Stimulated activated CD8-positive, alpha-beta memory T cell treated with anti-CD3 and anti-CD28 coated beads, Interleukin-7, amount 100 ng/mL, for 4 hours (primary cell): ENCODE measurements around the gene SPA17.
A peak's percentile ranks its signal among the peaks of the same experiment; 100 is the strongest.

Source experiments
- DNase-seq, 2 donors: peaks; one replicate each; pipeline ENCODE4 v3.0.0-alpha.2; 2020; ENCODE audit warnings: low read depth in 2 of 2

Gene SPA17

GRCh38 chr11:124724979-124725718 is 51.4 kb downstream of the SPA17 start:
- no peak for DNase-seq

DNA sequence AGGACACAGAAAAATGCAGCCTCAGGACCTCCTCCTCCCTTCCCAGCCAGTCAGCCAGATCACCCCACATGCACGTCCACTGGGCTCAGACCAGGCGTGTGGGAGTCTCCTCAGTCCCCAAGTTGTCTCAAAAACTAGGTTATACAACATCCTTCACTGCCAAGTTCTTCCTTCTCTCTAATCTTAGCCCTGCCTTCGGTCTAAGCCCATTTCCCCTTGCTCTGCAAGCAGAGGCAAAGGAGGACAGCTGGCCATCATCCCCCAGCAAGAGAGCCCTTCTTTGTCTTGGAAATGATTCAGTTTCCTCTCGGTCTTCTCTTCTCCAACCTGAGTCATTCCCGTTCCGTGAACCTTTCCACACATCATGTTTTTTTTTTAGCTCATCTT is 52.0 kb downstream of the SPA17 start:
- DNase-seq, result no peak

DNA sequence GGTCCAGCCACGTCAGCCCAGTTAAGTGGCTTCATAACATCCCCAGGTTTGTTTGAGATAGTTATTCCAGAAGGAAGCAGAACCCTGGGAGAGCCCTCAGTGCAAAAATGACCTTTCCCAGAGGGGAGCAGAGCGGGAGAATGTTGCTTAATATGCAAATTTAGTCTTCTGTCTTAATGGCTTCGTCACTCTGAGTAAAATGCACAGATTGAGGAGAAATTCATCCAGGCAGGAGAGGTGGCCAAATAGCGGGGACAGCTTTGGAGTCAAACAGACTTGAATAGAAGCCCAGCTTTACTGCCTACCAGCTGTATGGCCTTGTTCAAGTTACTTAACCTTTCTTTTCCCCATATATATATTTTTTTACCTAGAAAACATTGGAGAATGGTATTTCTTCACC is 53.8 kb downstream of the SPA17 start:
- DNase-seq, result no peak

DNA sequence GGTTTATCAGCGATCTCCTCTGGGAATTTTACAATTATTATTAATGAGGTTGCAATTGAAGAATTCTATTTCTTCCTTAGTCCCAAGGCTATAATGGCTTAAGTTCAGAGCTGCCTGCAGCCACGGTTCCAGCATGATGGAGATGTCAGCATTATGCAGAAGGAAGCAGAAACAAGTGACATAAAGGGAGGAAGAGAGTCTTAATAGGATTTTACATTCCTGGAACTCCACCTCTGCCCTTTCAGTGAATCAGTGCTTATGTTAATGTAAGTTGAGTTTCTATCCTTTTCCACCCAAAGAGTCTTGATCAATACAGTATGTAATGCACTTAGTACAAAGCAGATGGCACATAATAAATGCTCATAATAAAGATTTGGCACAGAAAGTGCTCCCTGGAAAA is 54.4 kb downstream of the SPA17 start:
- DNase-seq, result no peak

- no peak for DNase-seq
Observed at GRCh38 chr11:124729571-124729970, 55.9 kb downstream of the SPA17 start.

GRCh38 chr11:124732230-124732629 is 58.5 kb downstream of the SPA17 start:
- DNase-seq, result no peak

DNA sequence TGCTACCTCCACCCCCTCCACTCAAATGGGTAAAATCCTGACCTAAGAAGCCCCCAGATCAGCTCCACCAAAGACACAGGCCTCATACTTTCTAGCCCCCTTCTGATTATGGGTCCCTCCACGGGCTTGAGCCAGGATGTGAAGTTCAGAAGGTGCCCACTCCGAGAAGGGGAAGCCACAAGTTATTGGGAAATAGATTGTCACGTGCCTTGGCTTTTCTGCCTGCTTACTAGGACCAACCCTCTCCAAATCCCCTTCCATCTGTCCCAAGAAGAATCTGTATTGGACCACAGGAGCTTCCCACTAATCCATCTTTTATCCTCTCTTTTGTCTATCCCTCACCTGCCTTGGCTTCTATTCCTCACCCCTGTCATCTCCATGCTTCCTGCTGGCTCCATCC is 63.0 kb downstream of the SPA17 start:
- no peak for DNase-seq

DNA sequence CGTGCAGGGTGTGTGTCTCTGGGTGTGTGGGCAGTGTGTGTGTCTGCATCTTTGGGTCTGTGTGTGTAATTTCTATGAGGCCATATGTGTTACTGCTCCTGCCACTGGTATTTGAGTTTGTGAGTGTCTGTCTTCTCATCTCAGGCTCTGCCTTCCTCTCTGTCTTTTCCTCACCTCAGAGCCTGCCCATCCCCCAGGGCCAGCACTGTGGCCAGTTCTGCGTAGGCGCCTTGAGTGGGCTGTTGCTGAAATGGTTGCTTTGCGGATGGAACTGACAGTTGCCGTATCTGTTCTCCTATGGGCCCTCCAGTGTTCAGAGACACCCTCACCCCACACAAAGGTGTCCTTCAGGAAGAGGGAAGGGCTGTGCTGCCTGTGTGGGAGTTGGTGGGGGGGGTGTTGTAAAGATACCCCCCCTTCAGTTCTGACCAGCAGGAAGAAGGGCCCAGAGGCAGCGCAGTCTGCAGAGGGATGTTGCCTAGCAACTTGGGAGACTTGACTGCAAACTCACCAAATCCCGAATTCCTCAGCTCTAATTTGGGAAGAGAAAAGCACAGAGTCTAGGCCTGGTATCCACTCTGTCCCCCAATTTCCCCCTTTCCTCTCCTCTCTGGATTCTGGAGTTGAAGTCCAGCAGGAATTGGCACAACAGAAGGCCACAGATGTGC is 64.1 kb downstream of the SPA17 start:
- DNase-seq, result no peak

DNA sequence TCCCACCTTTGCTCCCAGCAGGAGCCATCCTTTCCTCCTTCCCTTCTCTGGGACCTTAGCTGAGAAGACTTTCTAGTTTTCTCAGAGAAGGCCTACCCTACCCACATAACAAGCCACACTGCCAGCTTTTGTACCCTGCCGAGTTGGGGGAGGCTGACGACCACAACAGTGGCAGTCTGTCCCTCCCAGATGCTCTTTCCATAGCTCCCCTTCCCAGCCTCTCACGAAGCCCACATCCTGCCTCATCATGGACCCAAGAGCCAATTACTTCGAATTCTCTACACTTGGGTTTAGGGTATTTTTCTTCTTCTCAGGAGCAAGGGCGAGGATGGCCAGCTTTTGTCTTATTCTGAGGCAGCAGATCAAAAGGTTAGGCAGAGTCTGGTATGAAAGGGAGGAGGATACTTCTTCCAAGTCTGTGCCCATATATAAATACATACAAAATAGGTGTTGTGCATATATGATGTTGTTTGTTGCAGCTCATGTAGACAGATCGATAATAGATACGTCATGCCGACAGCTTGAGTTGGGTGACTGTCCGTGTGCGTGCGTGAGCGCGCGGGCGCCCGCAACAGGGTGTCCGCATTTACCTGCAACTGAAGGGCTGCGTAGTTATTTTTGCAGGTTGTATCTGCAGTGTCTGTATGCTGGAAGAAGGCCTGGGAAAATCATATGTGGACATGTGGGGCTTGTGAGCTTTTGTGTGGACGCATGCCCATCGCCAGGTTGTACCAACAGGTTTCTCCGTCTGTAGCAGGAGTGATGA is 65.2 kb downstream of the SPA17 start:
- DNase-seq, result no peak

GRCh38 chr11:124739479-124740276 is 66.0 kb downstream of the SPA17 start, which contains the start of gene NRGN:
Gene NRGN, plus strand, starts transcription at chr11:124739942. Its CDS starts 143 bp downstream, at chr11:124740085.
- peak; percentile 57 to 75 for DNase-seq

DNA sequence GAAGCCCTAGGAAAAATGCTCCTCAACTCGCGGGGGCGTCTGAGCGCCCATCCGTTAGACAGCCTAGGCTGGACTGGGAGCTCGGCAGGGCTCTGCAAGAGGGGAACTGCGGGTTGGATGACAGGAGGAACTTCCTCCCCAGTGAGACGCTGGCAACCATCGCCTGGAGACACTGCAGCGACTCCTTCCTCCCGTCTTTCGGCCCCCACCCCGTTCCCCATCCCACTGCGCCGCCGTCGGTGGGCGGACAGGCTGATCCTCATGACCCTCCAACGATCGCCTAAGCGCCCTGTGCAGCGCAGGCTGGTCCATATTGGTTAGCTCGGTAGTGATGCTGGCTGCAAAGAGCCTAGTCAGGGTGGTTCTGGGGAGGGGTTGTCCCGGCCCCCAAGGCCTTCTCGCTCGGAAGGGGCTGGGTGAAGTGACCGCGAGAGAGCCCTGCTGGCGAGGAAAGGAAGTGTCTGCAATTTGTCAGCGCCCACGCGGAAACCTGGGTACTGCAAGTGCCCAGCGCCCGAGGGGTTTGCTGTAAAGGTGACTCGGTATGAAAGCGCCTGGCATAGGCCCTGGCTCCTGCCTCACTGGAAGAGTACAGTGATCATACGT is 66.7 kb downstream of the SPA17 start:
- peak; percentile 19 to 52 for DNase-seq

DNA sequence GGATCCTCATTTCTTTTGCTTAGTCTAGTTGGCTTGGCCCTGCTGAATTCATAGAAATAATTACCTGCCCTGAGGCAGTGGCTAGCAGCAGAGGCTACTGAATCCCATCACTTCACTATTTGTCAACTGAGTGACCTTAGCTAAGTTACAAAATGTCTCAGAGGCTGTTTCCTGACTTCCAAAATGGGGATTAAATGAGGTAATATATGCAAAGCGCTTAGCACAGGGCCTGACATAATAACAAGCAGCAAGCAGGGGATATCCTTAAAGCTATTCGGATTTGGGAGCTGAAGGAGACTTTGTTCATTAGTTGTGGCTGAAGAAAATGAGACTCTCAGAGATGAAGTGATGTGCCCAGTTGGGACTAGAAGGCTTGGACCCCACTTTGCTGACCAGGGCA is 68.9 kb downstream of the SPA17 start:
- no peak for DNase-seq

GRCh38 chr11:124743050-124743449 is 69.3 kb downstream of the SPA17 start:
- DNase-seq, result no peak

GRCh38 chr11:124745270-124745834 is 71.6 kb downstream of the SPA17 start:
- no peak for DNase-seq

GRCh38 chr11:124745835-124746620 is 72.3 kb downstream of the SPA17 start:
- DNase-seq, result no peak

DNA sequence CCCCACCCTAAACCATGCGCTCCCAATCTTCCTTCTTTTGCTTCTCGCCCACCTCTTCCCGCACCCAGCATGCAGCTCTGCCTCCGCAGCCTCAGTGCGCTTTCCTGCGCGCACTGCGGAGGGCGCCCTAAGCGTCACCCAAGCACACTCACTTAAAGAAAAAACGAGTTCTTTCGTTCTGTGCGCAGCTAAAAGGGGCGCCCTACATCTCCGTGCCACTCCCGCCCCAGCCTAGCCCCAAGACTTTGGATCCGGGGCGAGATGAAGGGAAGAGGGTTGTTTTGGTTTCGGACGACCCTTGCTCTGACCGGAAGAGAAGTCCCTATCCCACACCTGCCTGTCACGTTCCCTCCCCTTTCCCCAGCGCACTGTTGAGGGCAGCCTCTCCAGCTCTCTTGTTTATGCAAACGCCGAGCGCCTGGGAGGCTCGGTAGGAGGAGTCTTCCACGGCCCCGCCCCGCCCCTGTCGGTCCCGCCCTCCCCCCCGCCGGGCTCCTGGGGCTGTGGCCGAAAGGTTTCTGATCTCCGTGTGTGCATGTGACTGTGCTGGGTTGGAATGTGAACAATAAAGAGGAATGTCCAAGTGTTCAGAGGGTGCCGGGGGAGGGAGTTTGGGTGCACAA is 73.0 kb downstream of the SPA17 start:
- peak; percentile 51 to 64 for DNase-seq
